HepG2 (cell line): ENCODE data around the gene S100A7. TPM values are rescaled to one million over a fixed set of nuclear protein-coding genes. Genes with fewer than 3 reads are reported as not detected.

Experiments used
- ATAC-seq: fragments of 200-7000 bp; cut with Tn5 transposase; 3 replicates; pipeline ENCODE4 v1.9.1; 2020; ENCODE audit warnings: mild to moderate bottlenecking, moderate library complexity
- BruUV-seq: library from RNA; stranded (reverse); fragments of 400-500 nt; replicated peaks from 2 replicates; lab custom pipeline; 2021; lab: Mats Ljungman, UMichigan
- CTCF ChIA-PET: fragments of 300-600 bp; formaldehyde crosslinking; extraction: SDS; loops from one replicate; lab custom pipeline; 2021; ENCODE audit warnings: low total read pairs, inconsistent platforms, low intra/inter-chr PET ratio; lab: Yijun Ruan, JAX
- POLR2A ChIA-PET: fragments of 350-600 bp; sonication (Branson Sonifier 250); formaldehyde crosslinking; loops from one replicate; lab custom pipeline; 2020; ENCODE audit warnings: antibody characterized with exemption, inconsistent platforms; lab: Yijun Ruan, JAX
- DNase-seq: peaks from one replicate; pipeline ENCODE4 v3.0.0-alpha.2; 2015; ENCODE audit warnings: low spot score
- FAIRE-seq: peaks from 3 replicates; lab custom pipeline; 2011; peaks lifted over from hg19 to GRCh38; lab: Jason Lieb, UNC
- H2AFZ ChIP-seq: one replicate; pipeline ENCODE4 v1.6.1; 2011; ENCODE audit warnings: low read length, inconsistent platforms
- H3K27ac ChIP-seq: fragments of 300-600 bp; 3 replicates; pipeline ENCODE4 v1.8.0; 2011; ENCODE audit warnings: mixed run types, mild to moderate bottlenecking, mixed read lengths, low read length, inconsistent platforms; ENCODE audit not compliant: insufficient read depth; ENCODE audit errors: extremely low read length
- H3K27me3 ChIP-seq, 2 experiments: fragments of 200-600 bp in 1 of 2; 2 replicates in 1 of 2; 3 replicates in 1 of 2; pipeline versions ENCODE4 v1.6.0 to v1.8.0; 2011; ENCODE audit warnings: low read length in 2 of 2, mild to moderate bottlenecking in 2 of 2, moderate library complexity in 2 of 2, inconsistent platforms in 1 of 2; ENCODE audit not compliant: insufficient read depth in 2 of 2, control insufficient read depth in 1 of 2
- H3K36me3 ChIP-seq, 2 experiments: fragments of 200-600 bp in 1 of 2; replicated peaks in 1 of 2; 2 replicates in 1 of 2; 3 replicates in 1 of 2; pipeline versions ENCODE4 v1.5.1 to v1.8.0; 2011; ENCODE audit warnings: low read length in 2 of 2, inconsistent platforms in 1 of 2; ENCODE audit not compliant: insufficient read depth in 2 of 2, control insufficient read depth in 1 of 2
- H3K4me1 ChIP-seq: 2 replicates; pipeline ENCODE4 v1.5.1; 2012; ENCODE audit warnings: low read length, inconsistent platforms; ENCODE audit not compliant: insufficient read depth
- H3K4me2 ChIP-seq: 2 replicates; pipeline ENCODE4 v1.6.0; 2011; ENCODE audit warnings: low read depth, low read length, inconsistent platforms
- H3K4me3 ChIP-seq, 3 experiments: fragments of 200-600 bp in 1 of 3; sonication (generic), shearing (Covaris generic) in 1 of 3; replicated peaks in 1 of 3; 2 replicates each; pipeline ENCODE4 v1.5.1; 2011 to 2016; ENCODE audit warnings: low read length in 3 of 3, inconsistent platforms in 2 of 3, low read depth in 2 of 3, mild to moderate bottlenecking in 2 of 3, control low read depth in 1 of 3, mixed read lengths in 1 of 3; ENCODE audit not compliant: insufficient read depth in 1 of 3
- H3K79me2 ChIP-seq: one replicate; pipeline ENCODE4 v1.6.1; 2011; ENCODE audit warnings: low read length, inconsistent platforms; ENCODE audit not compliant: insufficient read depth
- H3K9ac ChIP-seq: 2 replicates; pipeline ENCODE4 v1.6.0; 2011; ENCODE audit warnings: mild to moderate bottlenecking, low read depth, low read length, inconsistent platforms; ENCODE audit not compliant: insufficient read depth
- H3K9me3 ChIP-seq: 2 replicates; pipeline ENCODE4 v1.5.1; 2012; ENCODE audit warnings: mild to moderate bottlenecking, low read length
- H4K20me1 ChIP-seq: 2 replicates; pipeline ENCODE4 v1.6.0; 2011; ENCODE audit warnings: inconsistent platforms, mild to moderate bottlenecking, low read length, moderate library complexity; ENCODE audit not compliant: insufficient read depth
- FOXC1 ChIP-seq: sonication (generic); formaldehyde crosslinking; IDR thresholded peaks from 2 replicates; pipeline ENCODE4 v1.8.0; 2022; ENCODE audit warnings: mild to moderate bottlenecking, missing genetic modification reagents, borderline replicate concordance
- MBD4 ChIP-seq: IDR thresholded peaks from 2 replicates; pipeline ENCODE4 v1.6.1; 2012; ENCODE audit warnings: low read length, inconsistent platforms, borderline replicate concordance
- NAIF1 ChIP-seq: sonication (generic); formaldehyde crosslinking; IDR thresholded peaks from 2 replicates; pipeline ENCODE4 v1.5.0; 2020; ENCODE audit warnings: mild to moderate bottlenecking, missing genetic modification reagents, borderline replicate concordance
- NR2F2 ChIP-seq: IDR thresholded peaks from 2 replicates; pipeline ENCODE4 v1.6.1; 2012; ENCODE audit warnings: low read depth, inconsistent platforms, borderline replicate concordance
- SALL2 ChIP-seq: sonication (generic); formaldehyde crosslinking; IDR thresholded peaks from 2 replicates; pipeline ENCODE4 v1.8.1; 2023; ENCODE audit warnings: mild to moderate bottlenecking, missing genetic modification reagents, inconsistent platforms
- SRSF1 ChIP-seq: fragments of 200-400 bp; formaldehyde crosslinking; optimal IDR thresholded peaks from 2 replicates; pipeline ENCODE3; 2017; ENCODE audit warnings: mild to moderate bottlenecking, low read depth, low read length, moderate library complexity
- ZNF878 ChIP-seq: sonication (generic); formaldehyde crosslinking; IDR thresholded peaks from 2 replicates; pipeline ENCODE4 v1.8.1; 2023; ENCODE audit warnings: mild to moderate bottlenecking, missing genetic modification reagents, moderate library complexity
- WGBS: methylation state at CpG from one replicate; pipeline ENCODE4 v1.1.6; 2017; ENCODE audit warnings: low lambda C conversion rate; 5-methylcytosine and 5-hydroxymethylcytosine counted together
- in situ Hi-C: cut with HindIII; loops from 2 replicates; pipeline ENCODE4 v1.10.0; 2017; ENCODE audit warnings: low pct_unique_long_range_greater_than_20kb; ENCODE audit not compliant: extremely low pct_ligation_motif_present
- intact Hi-C: fragments of 100-400 bp; cut with micrococcal nuclease; formaldehyde crosslinking; loops from one replicate; pipeline ENCODE4 v1.10.0; 2022; ENCODE audit not compliant: unreplicated experiment
- polyA plus RNA-seq, 8 experiments: library from polyadenylated mRNA; depleted of rRNA in 3 of 8; stranded (reverse) in 7 of 8; unstranded in 1 of 8; fragments of >200 nt; fragmentation: Illumina TruSeq in 4 of 8; extraction: Trizol in 4 of 8; gene quantifications; 2 replicates each; pipeline versions ENCODE4 v1.2.1 to v1.2.3, GENCODE V29; 2011 to 2016; ENCODE audit warnings: low read depth in 4 of 8, missing spikeins in 1 of 8, mixed read lengths in 1 of 8; ENCODE audit not compliant: insufficient read depth in 1 of 8
- total RNA-seq, 5 experiments: library from RNA; depleted of rRNA; stranded (reverse); fragments of >200 nt; fragmentation: Illumina TruSeq; extraction: Trizol; gene quantifications; 2 replicates each; pipeline ENCODE4 v1.2.3, GENCODE V29; 2016; ENCODE audit warnings: low read depth in 1 of 5
- TF ChIP-seq, protein P1 (sequence below): sonication (generic); formaldehyde crosslinking; IDR thresholded peaks from 2 replicates; pipeline ENCODE4 v1.4.0; 2020; ENCODE audit warnings: missing genetic modification reagents, mild to moderate bottlenecking, borderline replicate concordance

The S100A7 gene
- total and polyA plus RNA-seq, 2 of the 13 experiments (the other 11 are each of a cell fraction or from before 2014, with no cell fraction given) = not detected

- H3K4me3 ChIP-seq = no peak overlapping the region
- 6% methylated on average over 4 of the region's 6 CpGs for WGBS
- H3K4me2 ChIP-seq = no peak overlapping the region
- intact Hi-C loops (loop anchor here (1.0 kb wide), 2 partner anchors 30 to 143 kb away; no protein-coding TSS in a partner anchor), in situ Hi-C loops (loop anchor here (5.0 kb wide), 1 partner anchor 148 kb away; the partner anchor contains the start of gene PGLYRP4)
- no peak overlapping the region for H3K9ac ChIP-seq
- no peaks in the 10 kb centered on the region for H3K9me3 ChIP-seq
- no peaks in the 10 kb centered on the region for H3K36me3 ChIP-seq
- CTCF ChIA-PET = interaction anchor here (1.1 to 2.9 kb wide), 3 partner anchors 29 to 143 kb away, joined by 8 to 34 read pairs (median 16); no protein-coding TSS in a partner anchor
- ATAC-seq (no peak), DNase-seq (no peak), FAIRE-seq (no peak)
- no peak overlapping the region for H2AFZ ChIP-seq
- TF ChIP-seq, protein P1, sequence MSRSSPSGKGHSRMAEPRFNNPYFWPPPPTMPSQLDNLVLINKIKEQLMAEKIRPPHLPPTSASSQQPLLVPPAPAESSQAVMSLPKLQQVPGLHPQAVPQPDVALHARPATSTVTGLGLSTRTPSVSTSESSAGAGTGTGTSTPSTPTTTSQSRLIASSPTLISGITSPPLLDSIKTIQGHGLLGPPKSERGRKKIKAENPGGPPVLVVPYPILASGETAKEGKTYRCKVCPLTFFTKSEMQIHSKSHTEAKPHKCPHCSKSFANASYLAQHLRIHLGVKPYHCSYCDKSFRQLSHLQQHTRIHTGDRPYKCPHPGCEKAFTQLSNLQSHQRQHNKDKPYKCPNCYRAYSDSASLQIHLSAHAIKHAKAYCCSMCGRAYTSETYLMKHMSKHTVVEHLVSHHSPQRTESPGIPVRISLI (CRISPR knock-in tag) = no peak
- TF ChIP-seq FOXC1 (no peak), NAIF1 (CRISPR knock-in tag) (no peak), MBD4 (no peak), ZNF878 (CRISPR knock-in tag) (no peak), NR2F2 (no peak), SRSF1 (no peak), SALL2 (CRISPR knock-in tag) (no peak)
- peaks cover 2 to 3% of the 10 kb centered on the region in 2 experiments; a peak in 2 of 5 replicates for H3K27me3 ChIP-seq
- no peak overlapping the region for H3K27ac ChIP-seq
- no TSS peak for BruUV-seq
- POLR2A ChIA-PET = no interaction called here
- no peaks in the 10 kb centered on the region for H3K79me2 ChIP-seq
- H3K4me1 ChIP-seq = no peaks in the 10 kb centered on the region
- H4K20me1 ChIP-seq = no peaks in the 10 kb centered on the region
These were observed 35.1 kb upstream of the S100A7 start for GRCh38 chr1:153495536-153495935.
